Lung (tissue), 12 donors: ENCODE measurements around the gene BBOF1. TPM values are rescaled to one million over a fixed set of nuclear protein-coding genes. Genes with fewer than 3 reads are reported as not detected.

Experiments
- ATAC-seq: fragments of 200-7000 bp; cut with Tn5 transposase; one replicate; pipeline ENCODE4 v1.9.1; 2020; ENCODE audit warnings: moderate number of reproducible peaks; ENCODE audit not compliant: insufficient read depth, low FRiP score
- DNase-seq, 3 donors: peaks; one replicate each; pipeline ENCODE4 v3.0.0-alpha.2; 2013 to 2017
- H3K27ac ChIP-seq, 2 donors: one replicate each; pipeline ENCODE4 v1.5.1; 2013; ENCODE audit warnings: mild to moderate bottlenecking in 2 of 2, moderate library complexity in 2 of 2, control low read depth in 1 of 2, inconsistent platforms in 1 of 2, low read depth in 1 of 2, low read length in 1 of 2
- H3K27me3 ChIP-seq, 3 donors: one replicate each; pipeline ENCODE4 v1.5.1; 2013; ENCODE audit warnings: low read length in 2 of 3; ENCODE audit not compliant: control insufficient read depth in 3 of 3, insufficient read depth in 3 of 3
- H3K36me3 ChIP-seq, 4 donors: one replicate each; pipeline ENCODE4 v1.5.1; 2013; ENCODE audit warnings: low read length in 4 of 4, mild to moderate bottlenecking in 1 of 4, moderate library complexity in 1 of 4; ENCODE audit not compliant: control insufficient read depth in 4 of 4, insufficient read depth in 4 of 4
- H3K4me1 ChIP-seq, 5 donors: one replicate each; pipeline ENCODE4 v1.5.1; 2013; ENCODE audit warnings: low read length in 5 of 5, mild to moderate bottlenecking in 2 of 5, moderate library complexity in 1 of 5; ENCODE audit not compliant: control insufficient read depth in 5 of 5, insufficient read depth in 5 of 5
- H3K4me3 ChIP-seq: one replicate; pipeline ENCODE4 v1.5.1; 2013; ENCODE audit warnings: mild to moderate bottlenecking, control low read depth, moderate library complexity
- H3K9ac ChIP-seq, 2 donors: one replicate each; pipeline ENCODE4 v1.5.1; 2013; ENCODE audit warnings: low read length in 2 of 2, control low read depth in 1 of 2; ENCODE audit not compliant: insufficient read depth in 1 of 2
- H3K9me3 ChIP-seq, 4 donors: one replicate each; pipeline ENCODE4 v1.5.1; 2013; ENCODE audit warnings: low read length in 3 of 4, mild to moderate bottlenecking in 1 of 4, moderate library complexity in 1 of 4; ENCODE audit not compliant: control insufficient read depth in 4 of 4, insufficient read depth in 3 of 4
- WGBS, 2 donors: extraction: QIAGEN DNeasy Blood & Tissue Kit; methylation state at CpG; one replicate each; pipeline ENCODE4 v1.1.7; 2013; 5-methylcytosine and 5-hydroxymethylcytosine counted together
- polyA plus RNA-seq, 2 donors: library from polyadenylated mRNA; stranded (reverse); fragments of 200-250 nt; gene quantifications; one replicate each; pipeline ENCODE4 v1.2.1, GENCODE V29; 2013
- total RNA-seq, 2 donors: library from RNA; depleted of rRNA in 1 of 2; stranded (reverse); fragments of >200 nt in 1 of 2; gene quantifications; one replicate each; pipeline ENCODE4 v1.2.1, GENCODE V29; 2014 to 2021
- TF ChIP-seq, protein P1 (sequence below): IDR thresholded peaks from 2 replicates; pipeline ENCODE4 v1.5.1; 2012; ENCODE audit warnings: mild to moderate bottlenecking; ENCODE audit errors: control extremely low read depth, extremely low read depth
- donor health status: control.
- donor health status: control.
- donor health status: Bipolar disorder and iron deficiency.
- donor health status: healthy.
- donor health status: DM: yes; HTN: yes; CAD: no.

Gene BBOF1
- total and polyA plus RNA-seq, 4 donors, result 6.6 to 23.1 (median 10.4) TPM

DNA sequence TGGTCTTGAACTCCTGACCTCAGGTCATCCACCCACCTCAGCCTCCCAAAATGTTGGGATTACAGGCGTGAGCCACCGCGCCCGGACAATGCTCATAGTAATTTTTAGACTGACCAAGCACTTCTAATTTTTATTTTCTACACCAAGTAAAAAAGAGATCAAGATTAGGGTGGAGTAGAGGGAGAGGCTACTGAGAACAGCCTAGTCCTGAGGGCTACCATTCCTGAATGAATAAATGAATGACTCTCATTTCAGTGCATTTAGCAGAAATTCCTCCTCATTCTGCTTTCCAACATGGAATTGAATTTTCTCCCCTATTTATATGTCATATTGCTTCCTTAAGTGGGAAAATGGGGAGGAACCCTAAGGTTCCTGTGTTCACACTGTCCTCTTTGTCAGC lies 26.4 kb downstream of the BBOF1 start:
- Histone ChIP-seq H3K9me3 (no peaks in the 10 kb centered on the region), H3K4me1 (no peaks in the 10 kb centered on the region), H3K27me3 (no peaks in the 10 kb centered on the region), H3K4me3 (no peak overlapping the region), H3K27ac (no peak overlapping the region), H3K36me3 (peaks cover 0 to 7% (median 2%) of the 10 kb centered on the region in 4 donors), H3K9ac (no peak overlapping the region)
- TF ChIP-seq, protein P1, sequence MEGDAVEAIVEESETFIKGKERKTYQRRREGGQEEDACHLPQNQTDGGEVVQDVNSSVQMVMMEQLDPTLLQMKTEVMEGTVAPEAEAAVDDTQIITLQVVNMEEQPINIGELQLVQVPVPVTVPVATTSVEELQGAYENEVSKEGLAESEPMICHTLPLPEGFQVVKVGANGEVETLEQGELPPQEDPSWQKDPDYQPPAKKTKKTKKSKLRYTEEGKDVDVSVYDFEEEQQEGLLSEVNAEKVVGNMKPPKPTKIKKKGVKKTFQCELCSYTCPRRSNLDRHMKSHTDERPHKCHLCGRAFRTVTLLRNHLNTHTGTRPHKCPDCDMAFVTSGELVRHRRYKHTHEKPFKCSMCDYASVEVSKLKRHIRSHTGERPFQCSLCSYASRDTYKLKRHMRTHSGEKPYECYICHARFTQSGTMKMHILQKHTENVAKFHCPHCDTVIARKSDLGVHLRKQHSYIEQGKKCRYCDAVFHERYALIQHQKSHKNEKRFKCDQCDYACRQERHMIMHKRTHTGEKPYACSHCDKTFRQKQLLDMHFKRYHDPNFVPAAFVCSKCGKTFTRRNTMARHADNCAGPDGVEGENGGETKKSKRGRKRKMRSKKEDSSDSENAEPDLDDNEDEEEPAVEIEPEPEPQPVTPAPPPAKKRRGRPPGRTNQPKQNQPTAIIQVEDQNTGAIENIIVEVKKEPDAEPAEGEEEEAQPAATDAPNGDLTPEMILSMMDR, result no peak
- ATAC-seq (no peak), DNase-seq (no peak)
- WGBS, 2 donors, result 98 to 99% methylated on average over 4 of the region's 4 CpGs

DNA sequence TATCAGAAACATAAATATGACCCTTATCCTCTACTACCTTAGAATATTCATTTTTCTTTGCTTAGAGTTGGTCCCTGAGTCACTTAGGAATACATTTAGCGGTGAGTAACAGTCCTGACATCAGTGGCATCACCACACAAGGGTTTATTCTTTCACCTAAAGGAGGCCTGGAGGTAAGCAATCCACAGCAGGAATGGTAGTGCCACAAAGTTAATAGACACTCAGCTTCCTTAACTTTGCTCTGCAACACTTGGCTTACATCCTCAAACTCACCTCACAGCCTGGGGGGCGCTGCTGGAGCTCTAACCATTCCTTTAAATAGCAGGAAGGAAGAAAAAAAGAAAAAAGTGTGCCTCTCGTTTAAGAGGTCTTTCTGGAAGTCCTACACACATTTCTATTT lies 29.1 kb downstream of the BBOF1 start:
- peaks cover 0 to 7% (median under 1%) of the 10 kb centered on the region in 4 donors for H3K36me3 ChIP-seq
- no peaks in the 10 kb centered on the region for H3K27me3 ChIP-seq
- no peak overlapping the region for H3K27ac ChIP-seq
- H3K9me3 ChIP-seq, result no peaks in the 10 kb centered on the region
- DNase-seq (peak in 1 of 3 donors; percentile 14), ATAC-seq (no peak)
- no peak overlapping the region for H3K9ac ChIP-seq
- WGBS, 2 donors, result 43 to 57% methylated on average over 3 of the region's 3 CpGs
- TF ChIP-seq, protein P1, result no peak
- H3K4me3 ChIP-seq, result no peak overlapping the region
- H3K4me1 ChIP-seq, result no peaks in the 10 kb centered on the region

DNA sequence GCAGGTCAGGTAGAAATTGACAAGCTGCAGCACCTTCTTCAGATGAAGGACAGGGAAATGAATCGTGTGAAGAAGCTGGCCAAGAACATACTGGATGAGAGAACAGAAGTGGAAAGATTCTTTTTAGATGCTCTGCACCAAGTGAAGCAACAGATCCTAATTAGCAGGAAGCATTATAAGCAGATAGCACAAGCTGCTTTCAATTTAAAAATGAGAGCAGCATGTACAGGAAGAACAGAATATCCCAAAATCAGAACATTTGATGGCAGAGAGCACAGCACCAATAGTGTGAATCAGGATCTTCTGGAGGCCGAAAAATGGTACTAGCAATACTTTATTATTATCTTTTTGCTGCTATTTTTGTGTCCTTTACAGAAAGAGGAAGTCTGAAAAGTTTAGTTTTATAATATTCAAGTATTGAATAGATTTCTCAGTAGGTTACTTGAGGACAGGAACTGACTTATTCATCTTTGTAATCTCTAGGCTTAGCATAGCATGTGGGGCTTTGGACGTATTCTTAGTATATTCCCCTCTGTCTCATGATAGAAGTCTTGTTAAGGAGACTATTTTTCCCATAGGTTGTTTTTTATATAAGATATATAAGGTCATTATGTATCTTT lies 30.8 kb downstream of the BBOF1 start:
- ATAC-seq, result no peak
- no peaks in the 10 kb centered on the region for H3K9me3 ChIP-seq
- no peak overlapping the region for H3K27ac ChIP-seq
- no peak overlapping the region for H3K9ac ChIP-seq
- peaks cover 0 to 7% (median under 1%) of the 10 kb centered on the region in 4 donors for H3K36me3 ChIP-seq
- no peaks in the 10 kb centered on the region for H3K27me3 ChIP-seq
- H3K4me1 ChIP-seq, result no peaks in the 10 kb centered on the region
- TF ChIP-seq, protein P1, result no peak
- H3K4me3 ChIP-seq, result no peak overlapping the region
- WGBS, 2 donors, result 60 to 63% methylated on average over 3 of the region's 3 CpGs
- DNase-seq, result no peak

DNA sequence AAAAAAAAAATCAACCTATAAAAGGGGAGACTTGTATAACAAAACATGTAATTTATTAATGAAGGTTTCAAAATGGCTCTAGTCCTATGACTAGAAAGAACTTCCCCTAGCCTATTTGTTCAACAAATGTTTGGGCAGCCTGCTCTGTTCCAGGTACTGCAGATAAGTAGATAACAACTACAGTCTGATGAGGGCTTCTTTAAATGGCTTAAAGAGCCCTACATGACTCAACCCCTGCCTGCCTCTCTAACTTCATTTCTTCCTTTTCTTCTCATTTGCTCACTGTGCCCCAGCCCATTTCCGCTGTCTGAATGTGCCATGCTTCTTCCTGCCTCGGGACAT lies 43.6 kb downstream of the BBOF1 start:
- Histone ChIP-seq H3K4me1 (peaks cover 0 to 6% (median 0%) of the 10 kb centered on the region in 5 donors), H3K9ac (no peak overlapping the region), H3K9me3 (no peaks in the 10 kb centered on the region), H3K36me3 (peaks cover 8 to 40% (median 27%) of the 10 kb centered on the region in 4 donors), H3K27ac (no peak overlapping the region), H3K27me3 (no peaks in the 10 kb centered on the region), H3K4me3 (no peak overlapping the region)
- ATAC-seq, result no peak
- no peak for DNase-seq
- WGBS, 2 donors, result 81 to 88% methylated on average over 2 of the region's 2 CpGs
- TF ChIP-seq, protein P1, result no peak
